ENCODE data around the gene ADGRE3. TPM values are rescaled to one million over a fixed set of nuclear protein-coding genes. Genes with fewer than 3 reads are reported as not detected.

Gene ADGRE3
- total RNA-seq, 1 donor from 2014 or later, result not detected

DNA sequence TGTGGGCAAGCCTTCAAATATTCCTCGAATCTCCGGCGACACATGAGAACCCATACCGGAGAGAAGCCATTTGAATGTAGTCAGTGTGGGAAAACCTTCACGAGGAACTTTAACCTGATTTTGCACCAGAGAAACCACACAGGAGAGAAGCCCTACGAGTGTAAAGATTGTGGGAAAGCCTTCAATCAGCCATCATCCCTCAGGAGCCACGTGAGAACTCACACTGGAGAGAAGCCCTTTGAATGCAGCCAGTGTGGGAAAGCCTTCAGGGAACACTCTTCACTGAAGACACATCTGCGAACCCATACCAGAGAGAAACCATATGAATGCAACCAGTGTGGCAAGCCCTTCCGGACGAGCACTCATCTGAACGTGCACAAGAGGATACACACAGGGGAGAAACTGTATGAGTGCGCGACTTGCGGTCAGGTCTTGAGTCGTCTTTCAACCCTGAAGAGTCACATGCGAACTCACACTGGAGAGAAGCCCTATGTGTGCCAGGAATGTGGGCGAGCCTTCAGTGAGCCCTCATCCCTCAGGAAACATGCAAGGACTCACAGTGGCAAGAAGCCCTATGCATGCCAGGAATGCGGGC, 44.0 kb upstream of the ADGRE3 start:
- Histone ChIP-seq H3K79me2 (ENCODE audit: low read depth) (no peaks in the 10 kb centered on the region), H3K9me3 (ENCODE audit: low read depth) (peaks cover 35% of the 10 kb centered on the region), H4K20me1 (ENCODE audit: low read depth) (no peaks in the 10 kb centered on the region), H3K27me3 (no peaks in the 10 kb centered on the region), H3K4me1 (no peaks in the 10 kb centered on the region), H3K27ac (no peak overlapping the region), H3K4me2 (no peak overlapping the region), H2AFZ (replicated peaks) (no peak overlapping the region), H3K4me3 (peak overlapping the region; percentile 8), H3K9ac (no peak overlapping the region), H3K36me3 (peaks cover 25% of the 10 kb centered on the region), H3F3A (ENCODE audit: low read depth) (no peaks in the 10 kb centered on the region)
- DNase-seq (ENCODE audit: low spot score), result no peak
- TF ChIP-seq, protein P1, sequence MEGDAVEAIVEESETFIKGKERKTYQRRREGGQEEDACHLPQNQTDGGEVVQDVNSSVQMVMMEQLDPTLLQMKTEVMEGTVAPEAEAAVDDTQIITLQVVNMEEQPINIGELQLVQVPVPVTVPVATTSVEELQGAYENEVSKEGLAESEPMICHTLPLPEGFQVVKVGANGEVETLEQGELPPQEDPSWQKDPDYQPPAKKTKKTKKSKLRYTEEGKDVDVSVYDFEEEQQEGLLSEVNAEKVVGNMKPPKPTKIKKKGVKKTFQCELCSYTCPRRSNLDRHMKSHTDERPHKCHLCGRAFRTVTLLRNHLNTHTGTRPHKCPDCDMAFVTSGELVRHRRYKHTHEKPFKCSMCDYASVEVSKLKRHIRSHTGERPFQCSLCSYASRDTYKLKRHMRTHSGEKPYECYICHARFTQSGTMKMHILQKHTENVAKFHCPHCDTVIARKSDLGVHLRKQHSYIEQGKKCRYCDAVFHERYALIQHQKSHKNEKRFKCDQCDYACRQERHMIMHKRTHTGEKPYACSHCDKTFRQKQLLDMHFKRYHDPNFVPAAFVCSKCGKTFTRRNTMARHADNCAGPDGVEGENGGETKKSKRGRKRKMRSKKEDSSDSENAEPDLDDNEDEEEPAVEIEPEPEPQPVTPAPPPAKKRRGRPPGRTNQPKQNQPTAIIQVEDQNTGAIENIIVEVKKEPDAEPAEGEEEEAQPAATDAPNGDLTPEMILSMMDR (IDR thresholded peaks at IDR 0.05), result no peak
- TF ChIP-seq EZH2 (IDR thresholded peaks at IDR 0.05) (no peak), EZH2phosphoT487 (IDR thresholded peaks at IDR 0.05) (no peak)
- no peak overlapping the region for H3K27ac Mint-ChIP-seq
- H3K4me3 Mint-ChIP-seq, result no peak overlapping the region
- peaks cover 73% of the 10 kb centered on the region for H3K9me3 Mint-ChIP-seq
- peaks cover 85% of the 10 kb centered on the region for H3K36me3 Mint-ChIP-seq
- no peaks in the 10 kb centered on the region for H3K4me1 Mint-ChIP-seq
- H3K27me3 Mint-ChIP-seq (ENCODE audit: insufficient read depth, low read depth), result peaks cover 6% of the 10 kb centered on the region

DNA sequence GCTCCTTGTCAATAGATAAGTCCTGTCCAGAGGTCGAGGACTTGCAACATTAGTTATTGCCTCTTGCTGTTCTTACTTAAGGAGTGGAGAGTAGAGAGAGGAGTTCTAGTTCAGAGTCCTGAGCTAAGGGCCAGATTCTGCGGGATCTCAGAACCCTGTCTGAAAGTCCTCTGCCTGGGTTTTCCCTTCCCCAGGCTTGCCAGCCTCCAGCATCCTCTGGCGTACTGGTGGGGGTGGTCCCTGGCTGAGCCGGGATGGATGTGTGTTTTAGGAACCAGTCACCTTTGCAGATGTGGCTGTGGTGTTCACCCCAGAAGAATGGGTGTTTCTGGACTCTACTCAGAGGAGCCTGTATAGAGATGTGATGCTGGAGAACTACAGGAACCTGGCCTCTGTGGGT, 41.2 kb upstream of the ADGRE3 start:
- Mint-ChIP-seq H3K27ac (no peak overlapping the region), H3K36me3 (peaks cover 85% of the 10 kb centered on the region), H3K9me3 (peaks cover 57% of the 10 kb centered on the region), H3K4me3 (no peak overlapping the region), H3K4me1 (no peaks in the 10 kb centered on the region), H3K27me3 (ENCODE audit: insufficient read depth, low read depth) (peaks cover 8% of the 10 kb centered on the region)
- no peak for DNase-seq (ENCODE audit: low spot score)
- H3K4me2 ChIP-seq, result no peak overlapping the region
- no peaks in the 10 kb centered on the region for H3K4me1 ChIP-seq
- no peaks in the 10 kb centered on the region for H3K27me3 ChIP-seq
- no peaks in the 10 kb centered on the region for H3F3A ChIP-seq (ENCODE audit: low read depth)
- no peak overlapping the region for H2AFZ ChIP-seq (replicated peaks)
- H3K9ac ChIP-seq, result no peak overlapping the region
- TF ChIP-seq EZH2phosphoT487 (IDR thresholded peaks at IDR 0.05) (no peak), EZH2 (IDR thresholded peaks at IDR 0.05) (no peak)
- TF ChIP-seq, protein P1 (IDR thresholded peaks at IDR 0.05), result no peak
- H3K9me3 ChIP-seq (ENCODE audit: low read depth), result peaks cover 27% of the 10 kb centered on the region
- peaks cover 25% of the 10 kb centered on the region for H3K36me3 ChIP-seq
- no peaks in the 10 kb centered on the region for H3K79me2 ChIP-seq (ENCODE audit: low read depth)
- H3K27ac ChIP-seq, result no peak overlapping the region
- no peak overlapping the region for H3K4me3 ChIP-seq
- H4K20me1 ChIP-seq (ENCODE audit: low read depth), result no peaks in the 10 kb centered on the region

DNA sequence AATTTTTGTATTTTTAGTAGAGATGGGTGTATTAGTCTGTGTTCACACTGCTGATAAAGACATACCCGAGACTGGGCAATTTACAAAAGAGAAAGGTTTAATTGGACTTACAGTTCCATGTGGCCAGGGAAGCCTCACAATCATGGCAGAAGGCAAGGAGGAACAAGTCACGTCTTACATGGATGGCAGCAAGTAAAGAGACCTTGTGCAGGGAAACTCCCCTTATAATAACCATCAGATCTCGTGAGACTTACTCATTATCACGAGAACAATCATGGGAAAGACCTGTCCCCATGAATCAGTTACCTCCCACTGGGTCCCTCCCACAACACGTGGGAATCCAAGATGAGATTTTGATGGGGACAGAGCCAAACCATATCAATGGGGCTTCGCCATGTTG, 29.8 kb upstream of the ADGRE3 start:
- no peaks in the 10 kb centered on the region for H3K4me1 Mint-ChIP-seq
- peaks cover 60% of the 10 kb centered on the region for H3K36me3 Mint-ChIP-seq
- Histone ChIP-seq H3K4me3 (no peak overlapping the region), H3K27me3 (no peaks in the 10 kb centered on the region), H3F3A (ENCODE audit: low read depth) (no peaks in the 10 kb centered on the region), H2AFZ (replicated peaks) (no peak overlapping the region), H3K4me2 (no peak overlapping the region), H4K20me1 (ENCODE audit: low read depth) (no peaks in the 10 kb centered on the region), H3K27ac (no peak overlapping the region), H3K4me1 (no peaks in the 10 kb centered on the region), H3K9me3 (ENCODE audit: low read depth) (no peaks in the 10 kb centered on the region), H3K36me3 (no peaks in the 10 kb centered on the region), H3K9ac (no peak overlapping the region), H3K79me2 (ENCODE audit: low read depth) (no peaks in the 10 kb centered on the region)
- H3K4me3 Mint-ChIP-seq, result no peak overlapping the region
- no peak for DNase-seq (ENCODE audit: low spot score)
- H3K27me3 Mint-ChIP-seq (ENCODE audit: insufficient read depth, low read depth), result peaks cover 2% of the 10 kb centered on the region
- TF ChIP-seq EZH2 (IDR thresholded peaks at IDR 0.05), result no peak
- TF ChIP-seq EZH2phosphoT487 (IDR thresholded peaks at IDR 0.05), result no peak
- TF ChIP-seq, protein P1 (IDR thresholded peaks at IDR 0.05), result no peak
- peaks cover 7% of the 10 kb centered on the region for H3K9me3 Mint-ChIP-seq
- no peak overlapping the region for H3K27ac Mint-ChIP-seq
